OCI-LY7 (cell line): ENCODE measurements around the gene GRIN2D. TPM values are rescaled to one million over a fixed set of nuclear protein-coding genes. Genes with fewer than 3 reads are reported as not detected.

Source experiments
- BruUV-seq: library from RNA; stranded (reverse); fragments of 400-500 nt; replicated peaks from 2 replicates; lab custom pipeline; 2021; lab: Mats Ljungman, UMichigan
- CTCF ChIA-PET: fragments of 300-600 bp; sonication (Branson Sonifier 250); formaldehyde crosslinking; loops from one replicate; lab custom pipeline; 2022; ENCODE audit warnings: antibody characterized with exemption; ENCODE audit not compliant: unreplicated experiment; lab: Charles Lee
- POLR2A ChIA-PET: fragments of 300-600 bp; sonication (Branson Sonifier 250); formaldehyde crosslinking; loops from one replicate; lab custom pipeline; 2022; ENCODE audit warnings: antibody characterized with exemption; lab: Charles Lee
- DNase-seq: peaks from one replicate; pipeline ENCODE4 v3.0.0-alpha.2; 2015; ENCODE audit warnings: low spot score
- H2AFZ ChIP-seq: fragments of 200-600 bp; sonication (generic), shearing (Covaris generic); 2 replicates; pipeline ENCODE4 v1.6.1; 2014; ENCODE audit warnings: mild to moderate bottlenecking, antibody characterized with exemption, low read length, moderate library complexity
- H3K27ac ChIP-seq: fragments of 200-600 bp; sonication (generic); 2 replicates; pipeline ENCODE4 v1.5.1; 2014; ENCODE audit warnings: mixed run types, low read depth, mild to moderate bottlenecking, moderate library complexity, low read length, inconsistent platforms; ENCODE audit not compliant: poor library complexity, severe bottlenecking
- H3K36me3 ChIP-seq: fragments of 200-600 bp; sonication (generic); 2 replicates; pipeline ENCODE4 v1.6.1; 2014; ENCODE audit warnings: mild to moderate bottlenecking, antibody characterized with exemption, low read length, moderate library complexity, mixed read lengths; ENCODE audit not compliant: insufficient read depth
- H3K4me1 ChIP-seq: fragments of 200-600 bp; sonication (generic); 2 replicates; pipeline ENCODE4 v1.5.1; 2014; ENCODE audit warnings: mild to moderate bottlenecking, low read length; ENCODE audit not compliant: insufficient read depth, poor library complexity, severe bottlenecking
- H3K4me2 ChIP-seq: fragments of 200-600 bp; sonication (generic); 2 replicates; pipeline ENCODE4 v1.6.1; 2014; ENCODE audit warnings: mild to moderate bottlenecking, low read length
- H3K4me3 ChIP-seq: fragments of 200-600 bp; sonication (generic); 2 replicates; pipeline ENCODE4 v1.5.1; 2014; ENCODE audit warnings: mild to moderate bottlenecking, low read depth, low read length; ENCODE audit not compliant: poor library complexity, severe bottlenecking
- H3K79me2 ChIP-seq: fragments of 200-600 bp; sonication (generic); 2 replicates; pipeline ENCODE4 v1.6.1; 2016; ENCODE audit warnings: low read depth, mild to moderate bottlenecking, low read length, moderate library complexity, mixed read lengths; ENCODE audit not compliant: insufficient read depth
- H3K9me2 ChIP-seq: fragments of 200-600 bp; sonication (generic); 2 replicates; pipeline ENCODE4 v1.6.1; 2016; ENCODE audit warnings: mild to moderate bottlenecking, low read length, mixed read lengths; ENCODE audit not compliant: insufficient read depth
- H3K9me3 ChIP-seq: fragments of 200-600 bp; sonication (generic); 2 replicates; pipeline ENCODE4 v1.6.1; 2014; ENCODE audit warnings: mild to moderate bottlenecking, mixed run types, low read length, mixed read lengths
- H4K20me1 ChIP-seq: fragments of 200-600 bp; sonication (generic); 2 replicates; pipeline ENCODE4 v1.6.1; 2014; ENCODE audit warnings: mild to moderate bottlenecking, antibody characterized with exemption, low read length, moderate library complexity, mixed read lengths; ENCODE audit not compliant: insufficient read depth
- CTCF ChIP-seq: fragments of 200-600 bp; sonication (generic); conservative IDR thresholded peaks from 2 replicates; pipeline ENCODE4 v1.5.1; 2014; ENCODE audit warnings: mild to moderate bottlenecking, antibody characterized with exemption, low read length, moderate library complexity, mixed read lengths
- EZH2phosphoT487 ChIP-seq: fragments of 200-600 bp; sonication (generic); IDR thresholded peaks from 2 replicates; pipeline ENCODE4 v1.6.1; 2018; ENCODE audit warnings: low read depth, borderline replicate concordance, mild to moderate bottlenecking, mixed run types, antibody characterized with exemption, low read length, moderate library complexity, mixed read lengths
- intact Hi-C: fragments of 100-400 bp; cut with micrococcal nuclease; formaldehyde crosslinking; loops from one replicate; pipeline ENCODE4 v1.10.0; 2022; ENCODE audit not compliant: unreplicated experiment
- total RNA-seq, 2 experiments: library from RNA; depleted of rRNA in 1 of 2; stranded (reverse); fragments of >200 nt in 1 of 2; shearing (Covaris generic) in 1 of 2; gene quantifications; 2 replicates each; pipeline ENCODE4 v1.2.3, GENCODE V29; 2014 to 2022

Gene GRIN2D
- total RNA-seq, 2 experiments from 2014 or later: 0.06 TPM; not detected in 1

- Histone ChIP-seq H4K20me1 (no peaks in the 10 kb centered on the region), H3K4me3 (no peak overlapping the region), H3K79me2 (no peaks in the 10 kb centered on the region), H3K27ac (no peak overlapping the region), H3K4me2 (no peak overlapping the region), H2AFZ (no peak overlapping the region), H3K9me3 (no peaks in the 10 kb centered on the region), H3K4me1 (peaks cover 39% of the 10 kb centered on the region), H3K36me3 (no peaks in the 10 kb centered on the region), H3K9me2 (no peaks in the 10 kb centered on the region)
- no TSS peak for BruUV-seq
- intact Hi-C loops: no loop called here
- ChIA-PET POLR2A (no interaction called here), CTCF (interaction anchor here (0.5 kb wide), 1 partner anchor 731 kb away, joined by 10 read pairs; no protein-coding TSS in a partner anchor)
- no peak for TF ChIP-seq EZH2phosphoT487
- TF ChIP-seq CTCF: no peak
- DNase-seq: no peak
These were observed 3.3 kb downstream of the GRIN2D start for GRCh38 chr19:48396824-48397176.

- Histone ChIP-seq H3K36me3 (no peaks in the 10 kb centered on the region), H3K4me3 (peak overlapping the region; percentile 62), H2AFZ (no peak overlapping the region), H3K4me1 (peaks cover 37% of the 10 kb centered on the region), H4K20me1 (no peaks in the 10 kb centered on the region), H3K9me2 (no peaks in the 10 kb centered on the region), H3K27ac (no peak overlapping the region), H3K79me2 (no peaks in the 10 kb centered on the region), H3K9me3 (no peaks in the 10 kb centered on the region), H3K4me2 (peak overlapping the region; percentile 69)
- POLR2A ChIA-PET: no interaction called here
- intact Hi-C loops: loop anchor here (2.0 kb wide), 1 partner anchor 77 kb away; a partner anchor contains a TSS
- BruUV-seq: no TSS peak
- CTCF ChIA-PET: no interaction called here
- DNase-seq: no peak
- no peak for TF ChIP-seq CTCF
- TF ChIP-seq EZH2phosphoT487: no peak
These were observed 4.0 kb downstream of the GRIN2D start for GRCh38 chr19:48397263-48398101.

GRCh38 chr19:48398102-48398374 is 4.6 kb downstream of the GRIN2D start:
- Histone ChIP-seq H3K36me3 (no peaks in the 10 kb centered on the region), H4K20me1 (no peaks in the 10 kb centered on the region), H3K9me2 (no peaks in the 10 kb centered on the region), H2AFZ (no peak overlapping the region), H3K4me3 (peak overlapping the region; percentile 62), H3K27ac (no peak overlapping the region), H3K4me2 (peak overlapping the region; percentile 69), H3K4me1 (peaks cover 37% of the 10 kb centered on the region), H3K79me2 (no peaks in the 10 kb centered on the region), H3K9me3 (no peaks in the 10 kb centered on the region)
- BruUV-seq: no TSS peak
- intact Hi-C loops: loop anchor here (2.0 kb wide), 1 partner anchor 77 kb away; a partner anchor contains a TSS
- CTCF ChIA-PET: no interaction called here
- TF ChIP-seq EZH2phosphoT487: no peak
- TF ChIP-seq CTCF: no peak
- POLR2A ChIA-PET: interaction anchor here (0.7 kb wide), 1 partner anchor 235 kb away, joined by 3 read pairs; no protein-coding TSS in a partner anchor
- no peak for DNase-seq
